Activated T-cell treated with anti-CD3 and anti-CD28 coated beads, Interleukin-2, amount 50 U/mL, for 24 hours (primary cell): ENCODE data around the gene TMEM134.

Experiments
- DNase-seq: peaks from one replicate; pipeline ENCODE4 v3.0.0-alpha.2; 2020
- H3K27ac Mint-ChIP-seq: 2 replicates; pipeline ENCODE4 v1.8.0; 2020; ENCODE audit warnings: mild to moderate bottlenecking, mixed read lengths
- H3K27me3 Mint-ChIP-seq: 2 replicates; pipeline ENCODE4 v1.8.0; 2020; ENCODE audit warnings: mixed read lengths
- H3K36me3 Mint-ChIP-seq: 2 replicates; pipeline ENCODE4 v1.8.0; 2020; ENCODE audit warnings: low read depth, mixed read lengths
- H3K4me1 Mint-ChIP-seq: 2 replicates; pipeline ENCODE4 v1.8.0; 2020; ENCODE audit warnings: low read depth, mixed read lengths
- H3K4me3 Mint-ChIP-seq: 2 replicates; pipeline ENCODE4 v1.8.0; 2020; ENCODE audit warnings: mild to moderate bottlenecking, moderate library complexity, mixed read lengths
- H3K9me3 Mint-ChIP-seq: 2 replicates; pipeline ENCODE4 v1.8.0; 2020; ENCODE audit warnings: mixed read lengths

TMEM134 gene

DNA sequence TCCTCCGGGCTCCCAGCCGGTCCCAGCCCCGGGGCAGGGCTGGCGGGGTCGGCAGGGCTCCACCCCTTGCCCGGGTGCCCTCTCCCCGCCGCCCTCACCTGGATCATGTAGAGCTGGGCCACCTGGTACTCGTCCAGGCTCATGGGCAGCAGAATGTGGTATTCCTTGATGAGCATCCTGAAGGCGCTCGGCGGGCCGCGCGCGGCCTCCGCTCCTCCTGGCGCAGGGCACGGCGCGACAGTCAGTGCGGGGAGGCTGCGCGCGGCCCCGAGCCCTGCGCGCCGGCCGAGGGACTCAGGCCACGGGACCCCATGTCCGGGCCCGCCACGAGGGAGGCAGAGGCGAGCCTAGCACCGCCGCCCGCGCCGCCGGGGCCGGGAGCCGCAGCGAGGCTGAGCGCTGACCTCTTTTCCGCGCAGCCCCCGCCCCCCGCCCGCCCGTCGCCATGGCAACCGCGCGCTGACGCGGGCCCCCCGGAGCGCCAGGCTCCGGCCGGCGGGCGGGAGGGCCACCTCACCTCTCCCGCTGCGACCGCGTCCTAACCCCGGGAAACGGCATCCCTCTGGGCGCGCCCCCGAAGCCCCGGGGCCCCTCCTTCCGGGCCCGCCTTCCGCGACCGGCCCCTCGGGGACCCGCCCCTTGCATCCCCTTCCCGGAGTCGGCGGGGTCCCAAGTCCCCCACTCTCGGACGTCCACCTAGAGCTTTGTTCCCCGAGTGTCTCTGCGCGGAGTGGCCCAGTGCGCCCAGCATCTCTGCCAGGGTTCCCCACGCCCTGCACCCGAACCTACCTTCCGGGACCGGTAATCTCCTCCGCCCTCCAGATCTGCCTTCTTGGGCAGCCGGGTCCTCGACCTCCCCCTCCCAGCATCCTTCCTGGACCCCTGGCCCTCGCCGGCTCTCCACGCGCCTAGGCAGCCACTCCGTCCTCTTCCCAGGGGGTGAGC is 35.2 kb upstream of the TMEM134 start:
- Mint-ChIP-seq H3K36me3 (peaks cover 62% of the 10 kb centered on the region), H3K4me1 (peaks cover 59% of the 10 kb centered on the region), H3K27ac (peak overlapping the region; percentile 91), H3K4me3 (peak overlapping the region; percentile 91), H3K27me3 (no peaks in the 10 kb centered on the region), H3K9me3 (no peaks in the 10 kb centered on the region)
- DNase-seq: peak; percentile 69

DNA sequence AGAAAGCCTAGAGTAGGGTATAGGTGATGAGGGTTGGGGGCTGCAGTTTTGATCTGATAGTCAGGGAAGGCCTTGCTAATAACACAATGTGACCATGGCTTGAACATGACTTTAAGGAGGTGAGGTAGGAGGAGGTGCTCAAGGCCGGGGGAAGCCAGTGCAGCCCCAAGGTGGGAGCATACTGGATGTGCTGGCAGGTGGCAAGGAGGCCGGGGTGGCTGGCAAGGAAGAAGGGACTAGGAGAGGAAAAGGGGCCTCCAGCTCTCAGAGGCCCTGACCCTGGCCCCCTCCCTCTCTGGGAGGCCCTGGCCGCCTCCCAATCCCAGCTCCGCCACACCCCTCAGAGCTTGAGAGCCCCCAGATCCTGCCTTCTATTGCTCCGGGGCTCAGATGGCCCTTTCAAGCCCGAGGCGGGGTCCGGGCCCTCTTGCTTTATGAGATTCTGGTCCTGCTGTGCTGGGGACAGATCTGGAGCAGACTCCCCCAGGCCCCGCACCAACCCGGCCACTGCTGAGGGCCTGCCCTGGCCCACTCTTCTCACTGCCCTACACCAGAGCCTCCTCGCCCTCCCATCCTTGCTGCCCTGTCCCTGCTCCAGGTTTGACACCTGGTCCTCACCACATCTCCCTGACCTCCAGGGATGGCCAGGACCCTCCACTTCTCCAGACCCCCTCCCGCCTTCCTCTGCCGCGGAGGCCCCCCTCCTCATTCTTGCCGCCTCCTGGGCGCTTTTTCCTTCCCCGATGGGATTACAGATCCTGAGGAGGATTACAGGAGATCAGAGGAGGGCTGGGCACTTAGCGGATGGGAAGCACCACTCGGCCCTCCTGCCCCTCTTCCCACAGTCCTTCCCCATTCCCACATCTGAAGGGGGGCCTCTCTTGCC is 34.3 kb upstream of the TMEM134 start:
- Mint-ChIP-seq H3K9me3 (no peaks in the 10 kb centered on the region), H3K27ac (peak overlapping the region; percentile 85), H3K4me3 (peak overlapping the region; percentile 79), H3K27me3 (no peaks in the 10 kb centered on the region), H3K36me3 (peaks cover 69% of the 10 kb centered on the region), H3K4me1 (peaks cover 52% of the 10 kb centered on the region)
- DNase-seq: no peak

GRCh38 chr11:67502328-67502979 is 33.4 kb upstream of the TMEM134 start:
- Mint-ChIP-seq H3K27ac (peak overlapping the region; percentile 85), H3K36me3 (peaks cover 76% of the 10 kb centered on the region), H3K4me3 (peak overlapping the region; percentile 79), H3K9me3 (no peaks in the 10 kb centered on the region), H3K27me3 (no peaks in the 10 kb centered on the region), H3K4me1 (peaks cover 50% of the 10 kb centered on the region)
- no peak for DNase-seq

GRCh38 chr11:67501854-67502253 is 32.8 kb upstream of the TMEM134 start:
- Mint-ChIP-seq H3K27me3 (no peaks in the 10 kb centered on the region), H3K9me3 (no peaks in the 10 kb centered on the region), H3K4me1 (peaks cover 45% of the 10 kb centered on the region), H3K27ac (peak overlapping the region; percentile 66), H3K4me3 (no peak overlapping the region), H3K36me3 (peaks cover 76% of the 10 kb centered on the region)
- DNase-seq: no peak

- no peaks in the 10 kb centered on the region for H3K9me3 Mint-ChIP-seq
- peaks cover 37% of the 10 kb centered on the region for H3K4me1 Mint-ChIP-seq
- peaks cover 74% of the 10 kb centered on the region for H3K36me3 Mint-ChIP-seq
- no peak overlapping the region for H3K4me3 Mint-ChIP-seq
- DNase-seq: no peak
- H3K27me3 Mint-ChIP-seq: no peaks in the 10 kb centered on the region
- H3K27ac Mint-ChIP-seq: peak overlapping the region; percentile 66
Observed at GRCh38 chr11:67500831-67501715, 32.0 kb upstream of the TMEM134 start.

DNA sequence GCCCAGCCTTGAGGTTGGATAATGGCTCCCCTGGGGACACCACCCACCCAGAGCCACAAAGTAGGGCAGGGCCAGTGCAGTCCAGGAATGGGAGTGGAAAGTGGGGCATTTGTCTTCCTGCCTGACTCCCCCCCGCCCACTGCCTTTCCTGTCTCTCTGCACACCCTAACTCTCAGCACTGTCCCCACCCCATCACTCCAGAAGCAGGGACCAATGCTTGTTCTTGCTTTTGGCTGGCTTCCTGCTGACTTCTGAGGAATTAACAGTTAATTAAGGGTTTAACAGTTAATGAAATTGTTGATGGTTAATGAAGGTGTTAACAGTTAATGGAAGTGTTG is 31.4 kb upstream of the TMEM134 start:
- H3K27ac Mint-ChIP-seq: peak overlapping the region; percentile 58
- no peak for DNase-seq
- no peaks in the 10 kb centered on the region for H3K9me3 Mint-ChIP-seq
- H3K4me1 Mint-ChIP-seq: peaks cover 32% of the 10 kb centered on the region
- H3K36me3 Mint-ChIP-seq: peaks cover 79% of the 10 kb centered on the region
- no peaks in the 10 kb centered on the region for H3K27me3 Mint-ChIP-seq
- no peak overlapping the region for H3K4me3 Mint-ChIP-seq

DNA sequence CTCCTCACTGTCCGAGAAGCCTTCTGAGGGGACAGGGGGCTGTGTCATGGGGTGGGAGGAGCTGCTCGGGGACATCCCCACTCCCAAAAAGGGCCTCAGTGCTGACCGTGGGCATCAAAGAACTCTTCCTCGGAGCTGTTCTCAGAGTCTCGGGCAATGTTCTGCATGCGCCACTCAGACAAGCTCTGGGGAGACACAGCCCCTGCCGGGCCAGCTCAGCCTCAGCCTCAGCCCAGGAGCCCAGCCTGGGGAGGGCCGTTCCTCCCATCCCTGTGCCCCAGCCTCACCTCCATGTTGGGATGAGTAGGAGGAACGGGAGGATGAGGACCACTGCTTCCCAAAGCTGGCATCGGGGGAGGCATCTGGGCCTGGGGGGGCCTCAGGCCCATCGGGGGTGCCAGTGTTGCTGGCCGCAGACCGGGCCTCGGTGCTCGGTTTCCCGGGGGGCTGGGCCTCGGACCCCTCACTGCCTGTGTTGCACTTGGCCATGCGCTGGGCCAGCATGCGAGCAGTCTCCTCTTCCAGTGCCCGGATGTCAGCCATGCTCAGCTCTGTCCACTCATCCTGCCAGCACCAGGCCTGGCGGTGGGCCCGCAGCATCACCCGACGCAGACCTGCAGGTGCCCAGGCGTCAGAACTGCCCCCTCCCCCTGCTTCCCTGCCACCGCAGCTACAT is 30.9 kb upstream of the TMEM134 start:
- Mint-ChIP-seq H3K4me3 (no peak overlapping the region), H3K36me3 (peaks cover 83% of the 10 kb centered on the region), H3K27me3 (no peaks in the 10 kb centered on the region), H3K27ac (peak overlapping the region; percentile 44), H3K4me1 (peaks cover 31% of the 10 kb centered on the region), H3K9me3 (no peaks in the 10 kb centered on the region)
- DNase-seq: no peak

- peaks cover 29% of the 10 kb centered on the region for H3K4me1 Mint-ChIP-seq
- H3K27me3 Mint-ChIP-seq: no peaks in the 10 kb centered on the region
- no peaks in the 10 kb centered on the region for H3K9me3 Mint-ChIP-seq
- H3K27ac Mint-ChIP-seq: peak overlapping the region; percentile 22
- H3K36me3 Mint-ChIP-seq: peaks cover 88% of the 10 kb centered on the region
- no peak for DNase-seq
- no peak overlapping the region for H3K4me3 Mint-ChIP-seq
Observed at GRCh38 chr11:67498544-67498972, 29.5 kb upstream of the TMEM134 start.

GRCh38 chr11:67497656-67498291 is 28.7 kb upstream of the TMEM134 start:
- no peak overlapping the region for H3K4me3 Mint-ChIP-seq

GRCh38 chr11:67496113-67496512 is 27.1 kb upstream of the TMEM134 start:
- H3K27ac Mint-ChIP-seq: peak overlapping the region; percentile 57
- H3K27me3 Mint-ChIP-seq: no peaks in the 10 kb centered on the region
- H3K9me3 Mint-ChIP-seq: no peaks in the 10 kb centered on the region
- no peak overlapping the region for H3K4me3 Mint-ChIP-seq
- H3K36me3 Mint-ChIP-seq: peaks cover 83% of the 10 kb centered on the region
- no peak for DNase-seq
- peaks cover 9% of the 10 kb centered on the region for H3K4me1 Mint-ChIP-seq

More at GRCh38 chr11:67497656-67498291, 28.7 kb upstream of the TMEM134 start:
- Mint-ChIP-seq H3K36me3 (peaks cover 85% of the 10 kb centered on the region), H3K27me3 (no peaks in the 10 kb centered on the region), H3K27ac (peak overlapping the region; percentile 55), H3K9me3 (no peaks in the 10 kb centered on the region), H3K4me1 (peaks cover 23% of the 10 kb centered on the region)
- DNase-seq: no peak

DNA sequence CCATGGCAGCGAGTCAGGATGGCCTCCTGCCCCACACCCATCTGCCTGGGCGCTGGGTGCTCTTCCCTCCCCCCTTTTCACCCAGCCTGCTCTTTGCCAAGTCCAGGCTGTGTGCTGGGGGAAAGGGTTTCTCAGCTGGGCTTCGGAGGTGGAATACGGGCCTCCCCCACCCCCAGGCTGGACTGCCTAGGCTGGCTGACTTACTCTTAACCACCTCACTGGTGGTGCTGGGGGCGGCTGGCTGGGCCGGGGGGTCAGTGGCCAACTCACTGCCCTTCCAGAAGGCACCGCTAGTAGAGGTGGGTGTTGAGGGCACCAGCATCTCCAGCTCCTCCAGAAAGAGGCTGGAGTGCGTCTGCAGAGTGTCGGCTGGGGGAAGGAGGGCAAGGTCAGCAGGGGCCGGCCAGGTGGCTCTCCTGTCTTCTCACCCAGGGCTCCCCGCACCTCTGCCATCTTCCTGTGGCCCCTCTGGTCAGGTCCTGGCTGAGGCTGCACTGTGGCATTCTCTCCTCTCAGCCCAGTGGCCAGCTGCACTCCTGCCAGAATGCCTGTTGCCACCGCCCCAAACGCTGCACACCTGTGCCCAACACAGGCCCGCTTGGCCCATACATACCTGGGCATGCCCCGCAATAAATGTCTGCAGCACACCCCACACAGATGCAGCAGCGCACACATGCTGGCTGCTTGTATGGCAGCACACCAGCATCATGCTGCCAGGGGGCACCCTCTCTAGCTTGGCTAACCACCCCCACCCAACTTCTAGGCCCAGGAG is 26.4 kb upstream of the TMEM134 start:
- Mint-ChIP-seq H3K36me3 (peaks cover 83% of the 10 kb centered on the region), H3K27me3 (no peaks in the 10 kb centered on the region), H3K4me3 (no peak overlapping the region), H3K4me1 (peaks cover 5% of the 10 kb centered on the region), H3K9me3 (no peaks in the 10 kb centered on the region), H3K27ac (peak overlapping the region; percentile 57)
- no peak for DNase-seq
